Spinal cord (tissue), 10 donors: ENCODE results near the gene FOSB. TPM values are rescaled to one million over a fixed set of nuclear protein-coding genes. Genes with fewer than 3 reads are reported as not detected.

Source experiments
- DNase-seq, 6 donors: peaks; one replicate each; pipeline versions ENCODE4 v3.0.0 to v3.0.0-alpha.2; 2013 to 2015; ENCODE audit warnings: low spot score in 6 of 6, low read depth in 4 of 6
- H3K27ac ChIP-seq: one replicate; pipeline ENCODE4 v1.5.1; 2013; ENCODE audit warnings: low read depth, low read length, control low read depth
- H3K27me3 ChIP-seq: one replicate; pipeline ENCODE4 v1.6.1; 2013; ENCODE audit warnings: low read length; ENCODE audit not compliant: control insufficient read depth, insufficient read depth
- H3K36me3 ChIP-seq: one replicate; pipeline ENCODE4 v1.6.1; 2013; ENCODE audit warnings: low read length; ENCODE audit not compliant: control insufficient read depth, insufficient read depth
- H3K4me1 ChIP-seq: one replicate; pipeline ENCODE4 v1.6.1; 2013; ENCODE audit warnings: low read length; ENCODE audit not compliant: control insufficient read depth, insufficient read depth
- H3K4me3 ChIP-seq: one replicate; pipeline ENCODE4 v1.5.1; 2013; ENCODE audit warnings: low read depth, low read length, control low read depth
- H3K9me3 ChIP-seq: one replicate; pipeline ENCODE4 v1.6.1; 2013; ENCODE audit warnings: low read length; ENCODE audit not compliant: control insufficient read depth, insufficient read depth
- WGBS: methylation state at CpG from one replicate; pipeline ENCODE4 v1.1.5; 2013; ENCODE audit warnings: missing lambda C conversion rate; ENCODE audit not compliant: insufficient coverage; 5-methylcytosine and 5-hydroxymethylcytosine counted together
- polyA plus RNA-seq, 2 donors: library from polyadenylated mRNA; unstranded; fragments of 120-200 nt; gene quantifications; one replicate each; pipeline ENCODE4 v1.2.1, GENCODE V29; 2013; ENCODE audit not compliant: insufficient read length in 2 of 2
- total RNA-seq, 2 donors: library from RNA; depleted of rRNA in 1 of 2; stranded (reverse); fragments of 120-200 nt in 1 of 2; fragments of >200 nt in 1 of 2; gene quantifications; one replicate each; pipeline versions ENCODE4 v1.2.3 to v1.2.4, GENCODE V29; 2013 to 2014
- donor health status: healthy.

FOSB gene
- total and polyA plus RNA-seq, 4 donors, result 5.9 to 85.8 (median 39.0) TPM

GRCh38 chr19:45492137-45492626, 24.4 kb downstream of the FOSB start:
- no peaks in the 10 kb centered on the region for H3K9me3 ChIP-seq
- H3K4me3 ChIP-seq, result no peak overlapping the region
- H3K27ac ChIP-seq, result no peak overlapping the region
- peaks cover 24% of the 10 kb centered on the region for H3K4me1 ChIP-seq
- WGBS, result 100% methylated on average over 2 of the region's 5 CpGs
- peaks cover 53% of the 10 kb centered on the region for H3K36me3 ChIP-seq
- H3K27me3 ChIP-seq, result no peaks in the 10 kb centered on the region
- no peak for DNase-seq

GRCh38 chr19:45492627-45493470, 25.1 kb downstream of the FOSB start:
- H3K4me3 ChIP-seq, result peak overlapping the region; percentile 46
- WGBS, result 10% methylated on average over 18 of the region's 32 CpGs
- peaks cover 49% of the 10 kb centered on the region for H3K36me3 ChIP-seq
- peak in 1 of 6 donors; percentile 56 for DNase-seq
- H3K27ac ChIP-seq, result peak overlapping the region; percentile 6
- no peaks in the 10 kb centered on the region for H3K9me3 ChIP-seq
- peaks cover 30% of the 10 kb centered on the region for H3K4me1 ChIP-seq
- H3K27me3 ChIP-seq, result peaks cover 2% of the 10 kb centered on the region

DNA sequence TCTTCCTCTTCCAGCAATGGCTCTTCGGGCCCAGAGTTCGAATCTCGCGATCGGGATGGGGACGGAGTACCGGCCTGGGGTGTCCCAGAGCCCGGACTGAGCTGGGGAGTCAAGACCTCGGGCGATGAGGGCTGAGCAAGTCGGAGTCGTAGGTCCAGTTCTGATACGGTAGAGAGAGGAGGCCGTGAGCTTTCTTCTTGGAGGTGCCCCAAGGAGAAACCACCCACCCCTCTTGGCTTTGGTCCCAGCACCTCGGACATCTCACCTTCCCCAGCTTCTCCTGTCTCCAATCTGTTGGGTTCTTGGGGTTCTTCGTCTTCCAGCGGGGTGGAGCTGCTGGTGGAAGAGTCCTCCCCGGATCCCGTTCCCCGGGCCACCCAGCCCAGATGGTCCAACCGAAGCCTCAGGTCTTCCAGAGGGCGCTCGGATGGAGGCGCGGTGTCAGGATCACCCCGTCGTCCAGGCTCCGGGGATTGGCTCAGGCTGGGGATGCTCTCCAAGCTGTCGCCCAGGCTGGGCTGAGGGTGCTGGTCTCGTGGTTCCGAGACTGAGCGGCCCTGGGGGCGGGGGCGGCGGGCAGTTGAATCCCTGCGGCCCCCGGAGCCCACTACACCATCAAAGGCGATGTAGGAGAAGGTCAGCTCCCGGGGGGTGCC, 26.6 kb downstream of the FOSB start:
- WGBS, result 95% methylated on average over 28 of the region's 39 CpGs
- peak in 1 of 6 donors; percentile 5 for DNase-seq
- Histone ChIP-seq H3K36me3 (peaks cover 34% of the 10 kb centered on the region), H3K4me3 (no peak overlapping the region), H3K4me1 (peaks cover 44% of the 10 kb centered on the region), H3K27ac (no peak overlapping the region), H3K27me3 (peaks cover 18% of the 10 kb centered on the region), H3K9me3 (no peaks in the 10 kb centered on the region)

DNA sequence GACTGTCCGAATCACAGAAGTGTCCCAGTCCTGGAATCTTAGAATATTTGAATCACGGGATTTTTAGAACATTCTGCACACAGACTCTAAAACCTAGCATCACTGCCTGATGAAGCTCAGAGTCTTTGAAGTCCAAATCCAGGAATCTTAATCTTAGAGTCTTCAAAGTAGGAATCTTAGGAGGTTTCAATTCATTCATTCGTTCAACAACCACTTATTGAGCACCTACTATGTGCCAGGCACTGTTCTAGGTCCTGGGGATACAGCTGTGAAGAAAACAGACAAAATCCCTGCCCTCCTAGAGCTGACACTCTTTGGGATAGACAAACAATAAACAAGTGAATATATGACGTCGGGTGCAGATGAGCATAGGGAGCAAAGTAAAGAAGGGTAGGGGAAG, 27.4 kb downstream of the FOSB start:
- Histone ChIP-seq H3K27me3 (peaks cover 26% of the 10 kb centered on the region), H3K36me3 (peaks cover 30% of the 10 kb centered on the region), H3K4me1 (peaks cover 47% of the 10 kb centered on the region), H3K27ac (no peak overlapping the region), H3K9me3 (no peaks in the 10 kb centered on the region), H3K4me3 (no peak overlapping the region)
- DNase-seq, result no peak
- 92% methylated on average over 4 of the region's 5 CpGs for WGBS

- Histone ChIP-seq H3K36me3 (peaks cover 23% of the 10 kb centered on the region), H3K4me3 (peak overlapping the region; percentile 73), H3K4me1 (peaks cover 47% of the 10 kb centered on the region), H3K27me3 (peaks cover 32% of the 10 kb centered on the region), H3K9me3 (no peaks in the 10 kb centered on the region), H3K27ac (no peak overlapping the region)
- 0% methylated on average over 54 of the region's 54 CpGs for WGBS
- peak in 2 of 6 donors; percentile 67 to 68 for DNase-seq
These were observed 28.7 kb downstream of the FOSB start for GRCh38 chr19:45496349-45496953.

- peaks cover 15% of the 10 kb centered on the region for H3K36me3 ChIP-seq
- H3K27ac ChIP-seq, result no peak overlapping the region
- no peaks in the 10 kb centered on the region for H3K9me3 ChIP-seq
- DNase-seq, result peak in 1 of 6 donors; percentile 12
- peaks cover 38% of the 10 kb centered on the region for H3K27me3 ChIP-seq
- no peak overlapping the region for H3K4me3 ChIP-seq
- 13% methylated on average over 15 of the region's 16 CpGs for WGBS
- H3K4me1 ChIP-seq, result peaks cover 40% of the 10 kb centered on the region
These were observed 30.0 kb downstream of the FOSB start for GRCh38 chr19:45497791-45498190.

DNA sequence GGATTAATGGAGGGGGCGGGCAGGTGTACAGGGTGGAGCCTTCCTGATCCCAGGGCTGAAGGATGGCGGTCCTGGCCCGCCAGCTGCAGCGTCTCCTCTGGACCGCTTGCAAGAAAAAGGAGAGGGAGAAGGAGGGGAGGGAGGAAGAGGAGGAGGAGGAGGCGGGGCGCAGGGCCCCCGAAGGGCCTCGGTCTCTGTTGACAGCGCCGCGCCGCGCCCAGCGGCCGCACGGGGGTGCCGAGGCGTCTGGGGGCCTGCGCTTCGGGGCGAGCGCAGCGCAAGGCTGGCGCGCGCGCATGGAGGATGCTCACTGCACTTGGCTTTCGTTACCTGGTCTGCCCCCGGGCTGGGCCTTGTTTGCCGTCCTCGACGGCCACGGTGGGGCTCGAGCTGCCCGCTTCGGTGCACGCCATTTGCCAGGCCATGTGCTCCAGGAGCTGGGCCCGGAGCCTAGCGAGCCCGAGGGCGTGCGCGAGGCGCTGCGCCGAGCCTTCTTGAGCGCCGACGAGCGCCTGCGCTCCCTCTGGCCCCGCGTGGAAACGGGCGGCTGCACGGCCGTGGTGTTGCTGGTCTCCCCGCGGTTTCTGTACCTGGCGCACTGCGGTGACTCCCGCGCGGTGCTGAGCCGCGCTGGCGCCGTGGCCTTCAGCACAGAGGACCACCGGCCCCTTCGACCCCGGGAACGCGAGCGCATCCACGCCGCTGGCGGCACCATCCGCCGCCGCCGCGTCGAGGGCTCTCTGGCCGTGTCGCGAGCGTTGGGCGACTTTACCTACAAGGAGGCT, 30.8 kb downstream of the FOSB start, which contains the start of gene PPM1N:
PPM1N (plus strand) TSS at position 33 of the 785 bp plus-strand sequence; CDS start at position 63, 30 bp downstream.
- Histone ChIP-seq H3K4me1 (peaks cover 33% of the 10 kb centered on the region), H3K9me3 (no peaks in the 10 kb centered on the region), H3K36me3 (peaks cover 10% of the 10 kb centered on the region), H3K27ac (peak within 1 kb of the TSS; percentile 33), H3K4me3 (peak within 1 kb of the TSS; percentile 43), H3K27me3 (peaks cover 38% of the 10 kb centered on the region)
- under 1% methylated on average over 87 of the region's 89 CpGs for WGBS
- peak in 1 of 6 donors; percentile 17 for DNase-seq

GRCh38 chr19:45499196-45500180, 31.7 kb downstream of the FOSB start:
- H3K27me3 ChIP-seq, result peaks cover 38% of the 10 kb centered on the region
- no peak overlapping the region for H3K4me3 ChIP-seq
- WGBS, result 8% methylated on average over 37 of the region's 37 CpGs
- H3K4me1 ChIP-seq, result peaks cover 33% of the 10 kb centered on the region
- DNase-seq, result peak in 2 of 6 donors; percentile 38 to 41
- H3K36me3 ChIP-seq, result peaks cover 4% of the 10 kb centered on the region
- no peaks in the 10 kb centered on the region for H3K9me3 ChIP-seq
- no peak overlapping the region for H3K27ac ChIP-seq
